A549 (cell line): ENCODE data around the gene PLCB4. TPM values are rescaled to one million over a fixed set of nuclear protein-coding genes. Genes with fewer than 3 reads are reported as not detected.

Experiments
- ATAC-seq, 2 experiments: fragments of 200-7000 bp in 1 of 2; fragments of >200 bp in 1 of 2; cut with Nextera tagmentation in 1 of 2; cut with Tn5 transposase in 1 of 2; 3 replicates each; pipeline versions ENCODE4 v1.8.0 to v1.9.1; 2018 to 2020; ENCODE audit warnings: mild to moderate bottlenecking in 1 of 2, moderate library complexity in 1 of 2
- CTCF ChIA-PET: fragments of 300-600 bp; sonication (Branson Sonifier 250); formaldehyde crosslinking; extraction: SDS; loops from one replicate; lab custom pipeline; 2021; ENCODE audit warnings: antibody characterized with exemption, inconsistent platforms; lab: Yijun Ruan, JAX
- POLR2A ChIA-PET: fragments of 350-600 bp; formaldehyde crosslinking; extraction: SDS; loops from one replicate; lab custom pipeline; 2021; ENCODE audit warnings: antibody characterized with exemption, inconsistent platforms; lab: Yijun Ruan, JAX
- DNase-seq, 2 experiments: peaks; one replicate each; pipeline versions ENCODE4 v3.0.0 to v3.0.0-alpha.2; 2011 to 2016; ENCODE audit warnings: low read depth in 1 of 2, low spot score in 1 of 2
- FAIRE-seq: peaks from 2 replicates; lab custom pipeline; 2011; peaks lifted over from hg19 to GRCh38; lab: Jason Lieb, UNC
- H3K27ac ChIP-seq, 2 experiments: fragments of >200 bp; sonication (Bioruptor Twin); formaldehyde crosslinking; 3 replicates each; pipeline ENCODE4 v1.5.1; 2016 to 2017
- H3K4me1 ChIP-seq: fragments of >200 bp; sonication (Bioruptor Twin); formaldehyde crosslinking; 3 replicates; pipeline ENCODE4 v1.6.1; 2016
- H3K4me2 ChIP-seq: fragments of >200 bp; sonication (Bioruptor Twin); formaldehyde crosslinking; 3 replicates; pipeline ENCODE4 v1.6.1; 2016
- H3K4me3 ChIP-seq: fragments of >200 bp; sonication (Bioruptor Twin); formaldehyde crosslinking; 3 replicates; pipeline ENCODE4 v1.5.1; 2016
- H3K9me3 ChIP-seq: fragments of >200 bp; sonication (Bioruptor Twin); formaldehyde crosslinking; 3 replicates; pipeline ENCODE4 v1.6.1; 2016
- ATOH8 ChIP-seq: fragments of 250-450 bp; sonication (Bioruptor Pico); IDR thresholded peaks from 2 replicates; pipeline ENCODE4 v1.5.0; 2020; ENCODE audit warnings: low read depth, mild to moderate bottlenecking, moderate library complexity
- BCL3 ChIP-seq: fragments of >200 bp; sonication (Bioruptor Twin); formaldehyde crosslinking; IDR thresholded peaks from 3 replicates; pipeline ENCODE4 v1.6.1; 2016
- CHD2 ChIP-seq: fragments of 150-350 bp; IDR thresholded peaks from 2 replicates; pipeline ENCODE4 v1.6.1; 2014; ENCODE audit warnings: low read length; ENCODE audit not compliant: partially characterized antibody
- CHD4 ChIP-seq: fragments of 200-600 bp; sonication (generic); IDR thresholded peaks from 2 replicates; pipeline ENCODE4 v1.6.1; 2016; ENCODE audit warnings: antibody characterized with exemption, mild to moderate bottlenecking, borderline replicate concordance
- EHF ChIP-seq: fragments of 250-450 bp; sonication (Bioruptor Pico); IDR thresholded peaks from 2 replicates; pipeline ENCODE4 v1.5.0; 2020; ENCODE audit warnings: mild to moderate bottlenecking
- ESRRA ChIP-seq: fragments of 150-350 bp; IDR thresholded peaks from 2 replicates; pipeline ENCODE4 v1.6.1; 2014; ENCODE audit warnings: mild to moderate bottlenecking, low read length, borderline replicate concordance
- FOSL2 ChIP-seq, 2 experiments: fragments of 450-650 bp in 1 of 2; fragments of >200 bp in 1 of 2; sonication (Bioruptor Twin) in 1 of 2; formaldehyde crosslinking; IDR thresholded peaks; 2 replicates each; pipeline versions ENCODE4 v1.5.0 to v1.6.1; 2016 to 2020; ENCODE audit warnings: mild to moderate bottlenecking in 1 of 2, moderate library complexity in 1 of 2
- FOXS1 ChIP-seq: fragments of 250-450 bp; sonication (Bioruptor Pico); IDR thresholded peaks from 2 replicates; pipeline ENCODE4 v1.5.0; 2020; ENCODE audit warnings: mild to moderate bottlenecking, moderate library complexity
- HEYL ChIP-seq: fragments of 250-450 bp; sonication (Bioruptor Pico); IDR thresholded peaks from 2 replicates; pipeline ENCODE4 v1.8.0; 2021; ENCODE audit warnings: mild to moderate bottlenecking, moderate library complexity
- HOXA7 ChIP-seq: fragments of 250-450 bp; sonication (Bioruptor Pico); IDR thresholded peaks from 2 replicates; pipeline ENCODE4 v1.5.0; 2020; ENCODE audit warnings: mild to moderate bottlenecking, moderate library complexity
- JUN ChIP-seq, 2 experiments: fragments of >200 bp; sonication (Bioruptor Twin); formaldehyde crosslinking; IDR thresholded peaks; 2 replicates in 1 of 2; 3 replicates in 1 of 2; pipeline ENCODE4 v1.6.1; 2016 to 2017
- JUNB ChIP-seq: fragments of >200 bp; sonication (Bioruptor Twin); formaldehyde crosslinking; IDR thresholded peaks from 2 replicates; pipeline ENCODE4 v1.6.1; 2016
- KDM1A ChIP-seq: fragments of 200-600 bp; sonication (generic); IDR thresholded peaks from 2 replicates; pipeline ENCODE4 v1.6.1; 2016; ENCODE audit warnings: low read depth, mild to moderate bottlenecking
- MAZ ChIP-seq: fragments of 150-350 bp; IDR thresholded peaks from 2 replicates; pipeline ENCODE4 v1.6.1; 2014; ENCODE audit warnings: antibody characterized with exemption, low read depth, low read length, borderline replicate concordance
- MYC ChIP-seq: IDR thresholded peaks from 2 replicates; pipeline ENCODE4 v1.6.1; 2012; ENCODE audit warnings: mild to moderate bottlenecking, inconsistent platforms, low read length, improper control_type of control experiment, borderline replicate concordance
- NFE2L2 ChIP-seq: fragments of 150-350 bp; conservative IDR thresholded peaks from 2 replicates; pipeline ENCODE4 v1.6.1; 2014; ENCODE audit warnings: low read length
- PHF8 ChIP-seq: fragments of 200-600 bp; sonication (generic); IDR thresholded peaks from 2 replicates; pipeline ENCODE4 v1.6.1; 2016; ENCODE audit warnings: low read depth, mild to moderate bottlenecking, antibody characterized with exemption, moderate library complexity, borderline replicate concordance
- RCOR1 ChIP-seq: fragments of 150-350 bp; IDR thresholded peaks from 2 replicates; pipeline ENCODE4 v1.6.1; 2014; ENCODE audit warnings: antibody characterized with exemption, low read length, low read depth
- RNF2 ChIP-seq: fragments of 200-600 bp; sonication (generic); IDR thresholded peaks from 2 replicates; pipeline ENCODE4 v1.6.1; 2016; ENCODE audit warnings: low read depth, mild to moderate bottlenecking, antibody characterized with exemption, moderate library complexity, borderline replicate concordance
- SMC3 ChIP-seq: fragments of >200 bp; sonication (Bioruptor Twin); formaldehyde crosslinking; IDR thresholded peaks from 3 replicates; pipeline ENCODE4 v1.6.1; 2018; ENCODE audit warnings: inconsistent platforms
- SREBF2 ChIP-seq: fragments of 450-650 bp; IDR thresholded peaks from 2 replicates; pipeline ENCODE4 v1.6.1; 2014; ENCODE audit warnings: mild to moderate bottlenecking, moderate library complexity
- ZC3H11A ChIP-seq: fragments of 450-650 bp; IDR thresholded peaks from 2 replicates; pipeline ENCODE4 v1.6.1; 2014; ENCODE audit warnings: antibody characterized with exemption, mild to moderate bottlenecking
- ZFP36 ChIP-seq: fragments of 450-650 bp; IDR thresholded peaks from 2 replicates; pipeline ENCODE4 v1.6.1; 2014; ENCODE audit warnings: borderline replicate concordance; ENCODE audit not compliant: partially characterized antibody
- ZNF302 ChIP-seq: fragments of 250-450 bp; sonication (Bioruptor Pico); IDR thresholded peaks from 2 replicates; pipeline ENCODE4 v1.9.0; 2021; ENCODE audit warnings: inconsistent platforms, mild to moderate bottlenecking, moderate library complexity
- WGBS: methylation state at CpG from one replicate; pipeline ENCODE4 v1.1.6; 2017; ENCODE audit errors: missing lambda C conversion rate; 5-methylcytosine and 5-hydroxymethylcytosine counted together
- polyA plus RNA-seq, 4 experiments: library from polyadenylated mRNA; depleted of rRNA in 3 of 4; stranded (reverse); fragments of >200 nt; fragmentation: RNase III in 1 of 4; extraction: RNeasy Plus Mini Kit Qiagen cat#74134 plus additional on column Dnase treatment in 1 of 4; gene quantifications; 2 replicates in 3 of 4; 3 replicates in 1 of 4; pipeline ENCODE4 v1.2.3, GENCODE V29; 2011 to 2017
- TF ChIP-seq, protein P1 (sequence below): IDR thresholded peaks from 2 replicates; pipeline ENCODE4 v1.6.1; 2012
- TF ChIP-seq, protein P2 (sequence below): fragments of 150-350 bp; IDR thresholded peaks from 2 replicates; pipeline ENCODE4 v1.6.1; 2014; ENCODE audit warnings: low read depth, mild to moderate bottlenecking, low read length

PLCB4 gene
- polyA plus RNA-seq, 2 of the 4 experiments (the other 2 are of a cell fraction), result 17.1 to 32.1 TPM

DNA sequence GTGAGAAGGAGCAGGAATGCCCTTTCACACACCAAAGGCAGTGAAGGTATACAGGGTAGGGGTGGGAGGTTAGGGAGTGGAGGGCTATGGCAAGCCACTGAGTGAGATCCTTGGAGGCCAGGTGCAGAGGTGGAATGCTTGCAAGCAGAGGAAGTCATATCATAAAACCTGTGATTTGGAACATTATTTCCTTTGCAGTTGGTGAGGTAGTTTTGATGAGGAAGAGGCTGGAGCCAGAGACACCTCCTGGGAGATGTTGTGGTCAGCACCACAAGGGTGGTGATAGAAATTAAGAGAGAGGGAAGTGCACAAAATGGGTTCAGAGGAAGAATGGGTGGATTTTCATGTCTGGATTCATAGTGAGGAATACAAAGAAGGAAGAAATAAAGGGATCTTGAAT is 73.0 kb downstream of the PLCB4 start:
- ATAC-seq, result 0 out of 6 replicates have a peak, but pooled peaks of 1 of the 2 experiments have one; percentile 30
- Histone ChIP-seq H3K9me3 (0 out of 3 replicates have a peak, but pooled peaks cover 4% of the 10 kb centered on the region), H3K4me3 (no peak overlapping the region)
- TF ChIP-seq MAZ (no peak), FOXS1 (CRISPR knock-in tag) (no peak), SREBF2 (no peak), HEYL (CRISPR knock-in tag) (no peak), ZFP36 (no peak), EHF (CRISPR knock-in tag) (no peak), ZNF302 (CRISPR knock-in tag) (no peak), CHD4 (no peak), PHF8 (no peak), FOSL2 (IDR thresholded peaks at IDR 0.05) (no peak), FOSL2 (CRISPR knock-in tag; IDR thresholded peaks at IDR 0.05) (no peak)
- TF ChIP-seq, protein P1, sequence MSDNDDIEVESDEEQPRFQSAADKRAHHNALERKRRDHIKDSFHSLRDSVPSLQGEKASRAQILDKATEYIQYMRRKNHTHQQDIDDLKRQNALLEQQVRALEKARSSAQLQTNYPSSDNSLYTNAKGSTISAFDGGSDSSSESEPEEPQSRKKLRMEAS, result no peak
- TF ChIP-seq, all 56 proteins: peak for 0
- POLR2A ChIA-PET, result no interaction called here
- Histone ChIP-seq H3K4me2 (no peak overlapping the region), H3K4me1 (peaks cover 5% of the 10 kb centered on the region), H3K27ac (no peak overlapping the region)
- FAIRE-seq (no peak), DNase-seq (no peak)
- CTCF ChIA-PET, result no interaction called here

DNA sequence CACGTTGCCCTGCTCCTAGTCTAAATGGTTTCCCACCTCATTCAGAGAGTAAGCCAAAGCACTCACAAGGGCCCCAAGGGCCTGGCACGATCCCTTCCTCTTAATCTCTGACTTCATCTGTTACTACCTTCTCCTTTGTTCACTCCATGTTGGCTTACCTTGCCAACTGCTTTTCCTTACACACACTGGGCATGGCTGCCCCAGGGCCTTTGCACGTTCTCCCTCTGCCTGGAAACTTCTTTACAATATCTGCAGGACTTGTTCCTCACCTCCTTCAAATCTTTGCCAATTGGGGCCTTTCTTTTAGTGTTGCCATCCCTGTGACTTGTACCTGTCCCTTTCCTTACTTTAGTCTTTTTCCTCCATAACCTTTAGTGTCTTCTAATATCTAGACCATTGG is 73.9 kb downstream of the PLCB4 start:
- 89% methylated on average over 3 of the region's 3 CpGs for WGBS
- POLR2A ChIA-PET, result no interaction called here
- no peak for FAIRE-seq

DNA sequence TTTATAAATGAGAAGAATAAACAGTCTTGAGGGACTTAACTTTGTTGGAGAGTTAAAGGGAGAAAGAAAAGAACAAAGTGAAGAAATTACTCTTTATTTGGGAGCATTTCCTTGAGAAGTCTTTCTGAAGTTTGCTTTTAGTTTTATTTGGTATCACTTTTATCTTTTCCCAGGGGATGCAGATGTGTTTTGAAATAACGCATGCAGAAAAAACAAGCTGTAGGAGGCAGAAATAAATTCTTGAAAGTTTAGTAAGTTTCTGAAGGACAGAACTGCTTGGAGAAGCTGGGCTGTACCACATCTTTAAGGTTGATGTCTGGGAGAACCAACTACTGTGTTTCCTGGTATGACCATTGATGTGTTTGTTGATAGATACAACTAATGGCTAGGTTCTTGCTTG is 75.0 kb downstream of the PLCB4 start:
- ATAC-seq (no peak), DNase-seq (no peak), FAIRE-seq (peak; percentile 61)
- H3K4me3 ChIP-seq, result no peak overlapping the region
- TF ChIP-seq FOSL2 (IDR thresholded peaks at IDR 0.05) (no peak), FOSL2 (CRISPR knock-in tag; IDR thresholded peaks at IDR 0.05) (no peak), RCOR1 (no peak), CHD4 (no peak), ZNF302 (CRISPR knock-in tag) (no peak), SMC3 (no peak), ESRRA (no peak), ATOH8 (no peak)
- TF ChIP-seq, protein P1, result no peak
- ChIA-PET CTCF (interaction anchor here (1.0 to 1.6 kb wide), 3 partner anchors 10 to 290 kb away, joined by 3 to 5 read pairs (median 4); no protein-coding TSS in a partner anchor), POLR2A (no interaction called here)
- no peak overlapping the region for H3K4me2 ChIP-seq
- H3K27ac ChIP-seq, result no peak overlapping the region
- 0 out of 3 replicates have a peak, but pooled peaks cover 4% of the 10 kb centered on the region for H3K9me3 ChIP-seq
- 89% methylated on average over 1 of the region's 1 CpG for WGBS
- peaks cover 23% of the 10 kb centered on the region for H3K4me1 ChIP-seq

More for the DNA sequence above, 73.9 kb downstream of the PLCB4 start:
- Histone ChIP-seq H3K9me3 (0 out of 3 replicates have a peak, but pooled peaks cover 4% of the 10 kb centered on the region), H3K4me2 (no peak overlapping the region), H3K27ac (no peak overlapping the region), H3K4me1 (peaks cover 13% of the 10 kb centered on the region), H3K4me3 (no peak overlapping the region)
- CTCF ChIA-PET, result interaction anchor here (1.1 to 1.6 kb wide), 2 partner anchors 9 to 289 kb away, joined by 3 to 4 read pairs; no protein-coding TSS in a partner anchor
- no peak for ATAC-seq
- 0 out of 2 replicates have a peak, but pooled peaks have one; percentile 49 for TF ChIP-seq KDM1A
- no peak for TF ChIP-seq MYC
- no peak for TF ChIP-seq ZNF302 (CRISPR knock-in tag)
- TF ChIP-seq ZC3H11A, result no peak
- DNase-seq, result no peak

GRCh38 chr20:9144643-9145042 is 75.8 kb downstream of the PLCB4 start:
- ATAC-seq, result no peak
- DNase-seq, result no peak
- FAIRE-seq, result no peak
- CTCF ChIA-PET, result interaction anchor here (0.6 to 1.6 kb wide), 3 partner anchors 43 to 364 kb away, joined by 3 to 5 read pairs (median 4); no protein-coding TSS in a partner anchor
- Histone ChIP-seq H3K27ac (no peak overlapping the region), H3K4me1 (peaks cover 24% of the 10 kb centered on the region), H3K4me3 (no peak overlapping the region), H3K4me2 (no peak overlapping the region), H3K9me3 (no peaks in the 10 kb centered on the region)
- WGBS, result 46% methylated on average over 2 of the region's 2 CpGs
- POLR2A ChIA-PET, result no interaction called here
- TF ChIP-seq RNF2 (no peak), BCL3 (no peak), NFE2L2 (no peak), MYC (no peak), MAZ (no peak), HOXA7 (no peak), CHD2 (no peak), SREBF2 (no peak), EHF (CRISPR knock-in tag) (no peak), SMC3 (no peak), JUN (IDR thresholded peaks at IDR 0.05) (no peak), JUNB (no peak)
- TF ChIP-seq, protein P2, sequence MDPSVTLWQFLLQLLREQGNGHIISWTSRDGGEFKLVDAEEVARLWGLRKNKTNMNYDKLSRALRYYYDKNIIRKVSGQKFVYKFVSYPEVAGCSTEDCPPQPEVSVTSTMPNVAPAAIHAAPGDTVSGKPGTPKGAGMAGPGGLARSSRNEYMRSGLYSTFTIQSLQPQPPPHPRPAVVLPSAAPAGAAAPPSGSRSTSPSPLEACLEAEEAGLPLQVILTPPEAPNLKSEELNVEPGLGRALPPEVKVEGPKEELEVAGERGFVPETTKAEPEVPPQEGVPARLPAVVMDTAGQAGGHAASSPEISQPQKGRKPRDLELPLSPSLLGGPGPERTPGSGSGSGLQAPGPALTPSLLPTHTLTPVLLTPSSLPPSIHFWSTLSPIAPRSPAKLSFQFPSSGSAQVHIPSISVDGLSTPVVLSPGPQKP, result no peak
